ENCODE data around the gene ZNF804B. TPM values are rescaled to one million over a fixed set of nuclear protein-coding genes. Genes with fewer than 3 reads are reported as not detected.

The ZNF804B gene
- not detected in 2 replicates for total RNA-seq

- DNase-seq, result peak; percentile 14
Measured at GRCh38 chr7:88759230-88760135, at the start of gene ZNF804B. ZNF804B (plus strand) TSS chr7:88759700; CDS start chr7:88759977, 277 bp downstream.

- DNase-seq, result no peak
Measured at GRCh38 chr7:88735920-88736319, 23.6 kb upstream of the ZNF804B start.

GRCh38 chr7:88737632-88738031 lies 21.9 kb upstream of the ZNF804B start:
- DNase-seq, result no peak

GRCh38 chr7:88746126-88746525 lies 13.4 kb upstream of the ZNF804B start:
- DNase-seq, result no peak

DNA sequence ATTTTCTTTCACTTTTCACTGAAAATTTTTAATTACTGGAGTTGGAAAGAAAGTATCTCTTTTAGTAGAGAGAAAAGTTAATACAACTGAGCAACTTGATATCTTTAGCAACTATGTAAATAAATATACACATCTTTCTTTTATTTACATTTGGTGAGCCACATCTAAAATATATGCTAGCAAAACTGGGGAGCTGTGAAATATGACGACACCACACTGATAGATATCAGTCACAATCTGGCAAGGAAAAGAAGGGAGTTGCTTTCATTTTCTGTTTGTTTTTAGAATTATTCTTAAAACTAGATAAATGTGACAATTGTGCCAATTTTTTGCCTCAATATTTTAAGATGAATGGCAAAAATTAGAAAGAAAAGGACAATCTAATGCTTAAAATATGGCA lies 2.7 kb upstream of the ZNF804B start:
- no peak for DNase-seq

DNA sequence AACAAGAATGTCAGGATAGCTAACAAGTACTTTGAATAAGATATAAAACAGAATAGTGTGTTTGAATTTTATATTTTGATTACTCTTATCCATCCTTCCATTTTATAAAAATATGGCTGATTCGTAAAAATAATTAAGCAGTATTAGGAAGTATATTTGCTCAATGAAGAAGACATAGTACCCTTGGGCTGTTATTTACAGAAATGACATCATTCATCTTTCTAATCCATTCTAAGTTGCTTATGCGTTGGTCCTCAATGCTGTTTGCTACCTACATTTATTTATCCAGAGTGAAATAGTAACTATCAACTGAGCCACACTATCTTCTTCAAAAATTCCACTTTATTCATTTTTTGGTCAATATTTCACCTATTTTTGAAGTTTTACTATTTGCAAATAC lies 2.1 kb upstream of the ZNF804B start:
- DNase-seq, result no peak

DNA sequence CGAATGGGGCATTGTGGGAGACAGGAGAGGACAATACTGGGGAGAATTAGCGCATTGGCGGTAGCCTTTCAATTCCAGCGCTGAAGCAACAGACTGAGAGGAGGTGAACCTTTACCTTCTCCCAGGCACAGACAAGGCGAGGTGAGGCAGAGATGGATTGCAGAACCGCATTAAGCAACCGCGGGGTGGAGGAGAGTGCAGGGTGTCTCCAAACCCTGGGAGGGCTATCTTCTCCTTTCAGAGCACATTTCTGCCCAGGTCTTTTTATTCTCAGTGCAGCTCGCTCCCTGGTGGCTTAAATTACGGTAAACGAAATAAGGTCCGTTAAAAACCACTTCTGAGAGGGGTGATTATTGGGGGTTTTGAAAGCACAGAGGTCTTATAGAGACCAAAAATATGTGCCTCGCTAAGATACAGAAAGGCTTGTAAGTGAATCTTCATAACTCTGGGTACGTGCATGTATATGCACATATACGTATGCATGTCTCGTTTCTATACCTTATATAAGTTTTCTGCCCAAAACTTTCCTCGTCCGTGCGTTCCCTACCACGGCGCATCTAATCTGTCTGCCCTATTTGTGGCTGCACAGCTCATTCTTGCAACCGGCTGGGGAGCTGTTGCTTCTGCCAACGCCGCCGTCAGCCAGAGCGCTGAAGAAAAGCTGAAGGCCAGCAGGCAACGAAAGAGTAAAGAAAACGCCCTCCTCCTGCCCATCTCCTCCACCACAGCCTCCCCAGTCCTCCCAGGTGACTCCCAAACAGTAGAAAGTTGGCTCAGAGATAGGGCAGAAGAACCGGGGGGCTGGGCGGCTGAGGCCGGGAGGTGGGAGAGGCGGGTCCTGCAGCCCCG lies 895 bp upstream of the ZNF804B start:
- peak; percentile 24 for DNase-seq

DNA sequence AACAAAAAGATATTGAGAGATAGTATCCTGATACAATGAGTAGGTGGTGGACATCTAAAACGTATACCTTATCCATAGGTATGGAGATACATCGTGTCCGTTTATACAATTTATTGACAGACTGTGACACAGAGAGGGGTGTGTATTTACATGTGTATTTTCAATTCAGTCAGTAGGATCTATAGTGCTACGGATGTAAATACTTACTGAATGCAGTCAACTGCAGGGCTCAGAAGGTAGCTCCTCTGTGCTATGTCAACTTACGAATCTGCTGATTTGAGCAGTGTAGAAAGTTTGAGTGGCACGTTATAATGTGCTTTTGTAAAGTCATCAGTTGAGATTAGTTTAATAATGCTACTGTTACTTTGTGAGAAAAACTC lies 626 bp downstream of the ZNF804B start:
- DNase-seq, result no peak

- no peak for DNase-seq
Measured at GRCh38 chr7:88761779-88762178, 2.3 kb downstream of the ZNF804B start.

- no peak for DNase-seq
Measured at GRCh38 chr7:88771417-88771816, 11.9 kb downstream of the ZNF804B start.

- peak; percentile 28 for DNase-seq
Measured at GRCh38 chr7:88772776-88773175, 13.3 kb downstream of the ZNF804B start.

DNA sequence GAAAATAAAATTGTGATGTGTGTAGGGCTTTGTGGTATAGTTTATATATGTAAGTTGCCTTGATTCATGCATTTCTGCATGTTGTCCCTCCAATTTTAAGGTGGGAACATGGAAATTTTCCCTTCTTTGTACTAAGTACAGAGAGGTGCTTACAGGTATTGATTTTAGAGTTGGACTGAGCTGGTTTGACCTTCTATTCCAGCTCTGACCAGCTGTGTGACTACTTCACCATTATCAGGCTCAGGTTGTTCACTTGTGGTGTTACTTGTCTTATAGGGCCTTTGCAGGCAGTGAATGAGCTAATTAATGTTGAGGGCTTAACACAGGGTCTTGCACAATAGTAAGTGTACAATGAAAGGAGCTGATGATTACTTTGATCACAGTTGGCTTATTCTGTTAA lies 16.3 kb downstream of the ZNF804B start:
- no peak for DNase-seq

DNA sequence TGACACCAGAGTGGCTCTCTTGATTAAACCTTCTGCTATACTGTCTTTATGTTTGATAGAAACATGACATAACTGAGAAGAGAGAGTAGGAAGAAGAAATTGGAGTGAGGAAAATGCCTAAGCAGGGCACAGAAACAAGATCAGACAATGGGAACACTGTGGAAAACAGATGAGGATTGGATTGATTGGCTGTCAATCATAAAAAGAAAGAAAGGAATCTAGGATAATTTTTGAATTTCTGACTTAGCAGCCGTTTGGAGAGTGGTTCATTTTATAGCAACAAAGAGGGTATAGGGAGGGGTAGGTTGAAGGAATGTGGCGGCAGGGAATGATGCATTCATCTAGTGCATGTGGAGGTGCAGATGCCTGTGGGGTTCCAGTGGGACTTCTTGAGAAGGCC lies 28.3 kb downstream of the ZNF804B start:
- no peak for DNase-seq

DNA sequence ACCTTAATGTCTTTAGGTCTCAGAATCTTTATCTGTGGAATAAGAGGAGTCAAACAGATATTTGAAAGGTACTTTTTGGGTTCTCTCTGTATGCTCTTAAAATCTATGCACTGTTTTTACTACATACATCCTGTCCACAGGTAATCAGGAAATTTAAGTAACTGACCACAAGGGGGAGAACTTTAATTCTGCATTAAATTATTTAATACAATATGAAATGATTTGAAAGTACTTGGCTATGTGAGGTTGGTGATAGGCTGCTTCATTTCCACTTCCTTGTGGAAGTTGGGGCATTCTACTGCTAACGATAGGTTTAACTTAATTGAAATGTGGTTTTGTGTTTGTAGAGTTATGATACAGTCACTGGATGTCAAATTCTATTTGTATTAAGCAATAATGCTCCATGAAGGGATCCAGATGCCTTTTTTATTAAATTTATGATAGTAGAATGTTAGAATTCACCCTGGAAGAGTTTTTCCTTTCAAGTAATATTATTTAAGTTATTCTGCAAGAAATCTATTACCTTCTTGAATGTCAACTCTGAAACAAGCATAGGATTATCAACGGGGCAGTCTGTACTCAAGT lies 30.1 kb downstream of the ZNF804B start:
- peak; percentile 42 for DNase-seq

- no peak for DNase-seq
Measured at GRCh38 chr7:88791891-88792290, 32.4 kb downstream of the ZNF804B start.

DNA sequence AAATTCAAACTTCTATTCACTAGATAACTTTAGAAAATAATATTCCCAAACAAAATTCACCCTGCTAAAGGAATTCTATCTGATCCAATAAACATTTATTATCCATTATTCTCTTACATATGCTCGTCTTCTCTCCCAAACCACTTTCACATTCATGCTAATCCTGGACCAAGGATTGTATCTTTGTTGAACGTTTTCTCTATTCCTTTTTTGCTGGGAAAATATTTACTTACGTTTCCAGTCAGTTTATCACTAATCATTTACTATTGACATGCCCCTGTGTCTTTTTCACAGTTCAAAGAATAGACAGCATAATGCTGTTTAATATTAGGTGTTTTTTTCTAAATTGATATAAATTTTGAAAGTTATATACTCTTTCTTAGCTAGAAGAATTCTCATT lies 32.9 kb downstream of the ZNF804B start:
- no peak for DNase-seq

- no peak for DNase-seq
Measured at GRCh38 chr7:88795553-88795952, 36.1 kb downstream of the ZNF804B start, which contains the start of gene TEX47. TEX47 (minus strand) TSS chr7:88795737; CDS start chr7:88794942, 795 bp downstream.

DNA sequence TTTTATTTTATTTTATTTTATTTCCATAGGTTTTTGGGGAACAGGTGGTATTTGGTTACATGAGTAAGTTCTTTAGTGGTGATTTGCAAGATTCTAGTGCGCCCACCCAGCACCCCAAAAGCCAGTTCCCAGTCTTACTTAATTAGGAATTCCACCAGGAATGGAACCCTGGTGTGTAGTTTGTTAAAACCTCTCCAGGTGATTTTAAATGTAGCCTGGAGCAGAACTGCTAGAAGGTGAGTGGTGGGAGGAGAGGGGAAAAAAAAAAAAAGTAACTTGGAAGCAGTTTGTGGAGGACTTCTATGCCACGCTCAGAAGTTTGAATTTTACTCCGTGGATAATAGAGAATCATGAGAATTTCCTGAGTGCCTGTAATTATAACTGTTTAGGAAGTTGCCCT lies 41.5 kb downstream of the ZNF804B start:
- no peak for DNase-seq

- DNase-seq, result no peak
Measured at GRCh38 chr7:88806280-88807037, 47.0 kb downstream of the ZNF804B start.

GRCh38 chr7:88818552-88818951 lies 59.1 kb downstream of the ZNF804B start:
- no peak for DNase-seq

DNA sequence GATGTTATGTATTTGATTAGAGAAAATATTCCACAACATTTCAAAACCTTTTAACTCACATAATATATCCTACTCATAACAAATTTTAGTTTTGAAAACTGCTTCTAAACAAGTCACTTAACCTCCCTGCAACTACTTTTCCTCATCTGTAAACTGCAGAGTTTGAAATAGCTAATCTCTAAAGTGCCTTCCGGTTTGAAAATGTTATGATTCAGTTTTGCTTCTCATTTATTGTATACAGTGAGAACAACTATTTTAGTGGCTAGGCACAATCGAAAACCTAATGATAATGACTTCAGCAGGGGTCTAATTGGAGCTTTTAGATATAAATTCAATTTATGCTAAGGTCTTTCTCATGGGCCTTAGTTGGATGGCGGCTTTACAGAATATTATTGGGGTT lies 66.7 kb downstream of the ZNF804B start:
- no peak for DNase-seq

DNA sequence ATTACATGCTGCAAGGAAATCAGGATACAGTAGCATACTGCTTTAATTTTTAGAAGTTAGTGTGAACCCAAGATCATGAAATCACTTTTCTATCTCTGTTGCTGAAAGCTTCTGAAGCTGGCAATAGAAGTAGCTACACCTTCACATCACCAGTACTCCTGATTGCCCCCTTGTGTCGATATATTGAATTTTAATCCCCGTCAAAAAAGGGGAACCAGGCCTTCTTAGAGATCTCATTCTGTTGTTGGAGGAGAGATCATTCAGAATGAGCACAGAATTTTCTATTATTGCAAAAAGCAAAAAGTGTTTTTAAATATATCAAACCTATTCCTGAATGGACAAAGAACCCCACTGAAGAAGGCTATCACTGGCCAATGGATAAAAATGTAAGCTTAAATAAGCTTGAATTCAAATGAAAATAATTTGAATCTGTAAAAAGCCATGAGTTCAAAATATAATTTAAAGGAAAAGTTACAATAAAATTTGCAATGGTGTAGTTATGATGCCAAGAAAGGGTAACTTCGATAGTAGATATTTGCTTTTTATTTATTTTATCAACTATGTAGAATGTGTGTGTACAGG lies 75.7 kb downstream of the ZNF804B start:
- DNase-seq, result peak; percentile 59

All from dermis blood vessel endothelial cell (primary cell).